Neural progenitor cell (in vitro differentiated cells): ENCODE measurements around the gene UMAD1. TPM values are rescaled to one million over a fixed set of nuclear protein-coding genes. Genes with fewer than 3 reads are reported as not detected.

Source experiments
- DNase-seq: peaks from one replicate; pipeline ENCODE4 v3.0.0-alpha.2; 2016; ENCODE audit warnings: low spot score
- H2AFZ ChIP-seq: fragments of 200-600 bp; sonication (generic); replicated peaks from 2 replicates; pipeline ENCODE4 v1.6.1; 2016; ENCODE audit warnings: antibody characterized with exemption
- H3F3A ChIP-seq: fragments of 200-600 bp; sonication (generic); 2 replicates; pipeline ENCODE4 v1.6.1; 2016; ENCODE audit warnings: antibody characterized with exemption, low read depth
- H3K27ac ChIP-seq: fragments of 200-600 bp; sonication (generic); 2 replicates; pipeline ENCODE4 v1.5.1; 2016; ENCODE audit warnings: mild to moderate bottlenecking
- H3K27me3 ChIP-seq: fragments of 200-600 bp; sonication (generic); 2 replicates; pipeline ENCODE4 v1.6.1; 2016; ENCODE audit warnings: mild to moderate bottlenecking, moderate library complexity
- H3K36me3 ChIP-seq: fragments of 200-600 bp; sonication (generic); 2 replicates; pipeline ENCODE4 v1.5.1; 2016
- H3K4me1 ChIP-seq: fragments of 200-600 bp; sonication (generic); 2 replicates; pipeline ENCODE4 v1.6.1; 2016; ENCODE audit warnings: mixed run types
- H3K4me2 ChIP-seq: fragments of 200-600 bp; sonication (generic); 2 replicates; pipeline ENCODE4 v1.6.1; 2016
- H3K4me3 ChIP-seq: fragments of 200-600 bp; sonication (generic); 2 replicates; pipeline ENCODE4 v1.5.1; 2016
- H3K79me2 ChIP-seq: fragments of 200-600 bp; sonication (generic); 2 replicates; pipeline ENCODE4 v1.6.1; 2016; ENCODE audit warnings: low read depth
- H3K9ac ChIP-seq: fragments of 200-600 bp; sonication (generic); 2 replicates; pipeline ENCODE4 v1.6.1; 2016
- H3K9me3 ChIP-seq: fragments of 200-600 bp; sonication (generic); 2 replicates; pipeline ENCODE4 v1.5.1; 2016; ENCODE audit warnings: low read depth
- H4K20me1 ChIP-seq: fragments of 200-600 bp; sonication (generic); 2 replicates; pipeline ENCODE4 v1.6.1; 2016; ENCODE audit warnings: low read depth
- H3K27ac Mint-ChIP-seq: 3 replicates; pipeline ENCODE4 v1.8.0; 2021; ENCODE audit warnings: mixed read lengths
- H3K27me3 Mint-ChIP-seq: 2 replicates; pipeline ENCODE4 v1.8.0; 2022; ENCODE audit warnings: low read depth, mild to moderate bottlenecking, inconsistent platforms, moderate library complexity, mixed read lengths; ENCODE audit not compliant: insufficient read depth
- H3K36me3 Mint-ChIP-seq: 3 replicates; pipeline ENCODE4 v1.8.0; 2021; ENCODE audit warnings: mixed read lengths
- H3K4me1 Mint-ChIP-seq: 3 replicates; pipeline ENCODE4 v1.8.0; 2021; ENCODE audit warnings: mixed read lengths
- H3K4me3 Mint-ChIP-seq: 3 replicates; pipeline ENCODE4 v1.8.0; 2021; ENCODE audit warnings: mild to moderate bottlenecking, moderate library complexity, mixed read lengths
- H3K9me3 Mint-ChIP-seq: 3 replicates; pipeline ENCODE4 v1.8.0; 2020; ENCODE audit warnings: mixed read lengths
- EZH2 ChIP-seq: fragments of 200-600 bp; sonication (generic); IDR thresholded peaks from 2 replicates; pipeline ENCODE4 v1.6.1; 2017; ENCODE audit warnings: antibody characterized with exemption, mild to moderate bottlenecking, moderate library complexity
- EZH2phosphoT487 ChIP-seq: fragments of 200-600 bp; sonication (generic); IDR thresholded peaks from 2 replicates; pipeline ENCODE4 v1.6.1; 2017; ENCODE audit warnings: antibody characterized with exemption
- total RNA-seq: library from RNA; depleted of rRNA; stranded (reverse); fragments of >200 nt; gene quantifications from 2 replicates; pipeline ENCODE4 v1.2.3, GENCODE V29; 2015; ENCODE audit warnings: low replicate concordance
- TF ChIP-seq, protein P1 (sequence below): fragments of 200-600 bp; sonication (generic); IDR thresholded peaks from 2 replicates; pipeline ENCODE4 v1.5.1; 2017; ENCODE audit warnings: antibody characterized with exemption, mild to moderate bottlenecking

The UMAD1 gene
- total RNA-seq, 1 donor from 2014 or later = 23.0 TPM

DNA sequence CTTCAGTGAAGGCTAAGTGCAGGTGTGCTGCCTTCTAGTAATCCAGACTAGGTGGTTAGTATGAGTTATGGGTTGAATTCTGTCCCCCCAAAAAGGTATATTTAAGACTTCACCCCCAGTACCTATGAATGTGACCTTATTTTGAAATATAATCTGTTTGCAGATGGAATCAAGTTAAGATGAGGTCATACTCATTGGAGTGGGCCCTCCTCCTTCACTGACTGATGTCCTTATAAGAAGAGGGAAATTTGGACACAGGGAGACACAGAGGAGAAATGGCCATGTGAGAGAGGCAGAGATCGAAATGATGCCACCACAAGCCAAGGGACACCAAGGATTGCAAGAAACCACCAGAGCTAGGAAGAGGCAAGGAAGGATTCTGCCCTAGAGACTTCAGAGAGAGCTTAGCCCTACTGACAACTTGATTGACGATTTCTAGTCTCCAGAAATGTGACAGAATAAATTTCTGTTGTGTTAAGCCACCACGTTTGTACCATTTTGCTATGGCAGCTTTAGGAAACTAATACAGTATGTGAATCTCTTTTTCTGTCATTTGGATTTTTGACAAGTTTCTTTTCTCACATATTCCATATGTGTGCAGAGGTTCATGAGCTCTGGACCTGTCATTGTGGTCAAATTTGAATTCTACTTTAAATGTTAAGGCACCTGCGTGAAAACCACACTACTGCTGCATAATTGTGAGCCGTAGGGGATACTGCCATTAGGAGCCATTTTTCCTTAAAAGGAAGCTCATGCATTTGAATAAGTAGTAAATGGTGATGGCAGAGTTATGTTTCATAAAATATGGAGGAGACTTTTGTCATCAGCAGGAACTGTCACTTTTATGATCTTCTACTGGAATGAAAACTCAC lies 80.4 kb downstream of the UMAD1 start:
- Histone ChIP-seq H3K27ac (no peak overlapping the region), H3K79me2 (no peaks in the 10 kb centered on the region), H4K20me1 (no peaks in the 10 kb centered on the region), H3K4me2 (no peak overlapping the region), H3K9me3 (no peaks in the 10 kb centered on the region), H2AFZ (no peak overlapping the region), H3K9ac (no peak overlapping the region), H3K4me3 (no peak overlapping the region), H3K27me3 (no peaks in the 10 kb centered on the region), H3K36me3 (no peaks in the 10 kb centered on the region), H3K4me1 (no peaks in the 10 kb centered on the region), H3F3A (no peaks in the 10 kb centered on the region)
- Mint-ChIP-seq H3K36me3 (peaks cover 2% of the 10 kb centered on the region), H3K27me3 (peaks cover 6% of the 10 kb centered on the region), H3K9me3 (no peaks in the 10 kb centered on the region), H3K4me3 (no peak overlapping the region), H3K27ac (no peak overlapping the region), H3K4me1 (no peaks in the 10 kb centered on the region)
- DNase-seq = no peak
- TF ChIP-seq, protein P1, sequence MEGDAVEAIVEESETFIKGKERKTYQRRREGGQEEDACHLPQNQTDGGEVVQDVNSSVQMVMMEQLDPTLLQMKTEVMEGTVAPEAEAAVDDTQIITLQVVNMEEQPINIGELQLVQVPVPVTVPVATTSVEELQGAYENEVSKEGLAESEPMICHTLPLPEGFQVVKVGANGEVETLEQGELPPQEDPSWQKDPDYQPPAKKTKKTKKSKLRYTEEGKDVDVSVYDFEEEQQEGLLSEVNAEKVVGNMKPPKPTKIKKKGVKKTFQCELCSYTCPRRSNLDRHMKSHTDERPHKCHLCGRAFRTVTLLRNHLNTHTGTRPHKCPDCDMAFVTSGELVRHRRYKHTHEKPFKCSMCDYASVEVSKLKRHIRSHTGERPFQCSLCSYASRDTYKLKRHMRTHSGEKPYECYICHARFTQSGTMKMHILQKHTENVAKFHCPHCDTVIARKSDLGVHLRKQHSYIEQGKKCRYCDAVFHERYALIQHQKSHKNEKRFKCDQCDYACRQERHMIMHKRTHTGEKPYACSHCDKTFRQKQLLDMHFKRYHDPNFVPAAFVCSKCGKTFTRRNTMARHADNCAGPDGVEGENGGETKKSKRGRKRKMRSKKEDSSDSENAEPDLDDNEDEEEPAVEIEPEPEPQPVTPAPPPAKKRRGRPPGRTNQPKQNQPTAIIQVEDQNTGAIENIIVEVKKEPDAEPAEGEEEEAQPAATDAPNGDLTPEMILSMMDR = no peak
- TF ChIP-seq EZH2phosphoT487 (no peak), EZH2 (no peak)

DNA sequence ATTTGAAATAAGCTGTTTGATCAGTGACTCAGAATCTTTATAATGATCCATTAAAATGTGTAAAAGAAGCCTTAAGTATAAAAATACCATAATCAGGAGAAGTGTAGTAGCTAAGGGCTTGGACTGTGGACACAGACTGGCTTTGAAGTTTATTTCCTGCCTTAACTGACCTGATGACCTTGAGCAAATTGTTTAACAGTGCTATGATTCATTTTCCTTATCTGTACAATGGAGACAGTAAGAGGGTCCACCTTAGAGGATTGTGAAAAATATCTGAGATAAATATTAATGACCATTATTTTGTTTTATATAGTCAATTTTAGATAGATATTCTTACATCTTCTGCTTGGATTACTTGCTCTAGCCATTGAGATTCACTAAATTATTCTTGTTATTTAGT lies 91.2 kb downstream of the UMAD1 start:
- no peak overlapping the region for H3K27ac Mint-ChIP-seq

DNA sequence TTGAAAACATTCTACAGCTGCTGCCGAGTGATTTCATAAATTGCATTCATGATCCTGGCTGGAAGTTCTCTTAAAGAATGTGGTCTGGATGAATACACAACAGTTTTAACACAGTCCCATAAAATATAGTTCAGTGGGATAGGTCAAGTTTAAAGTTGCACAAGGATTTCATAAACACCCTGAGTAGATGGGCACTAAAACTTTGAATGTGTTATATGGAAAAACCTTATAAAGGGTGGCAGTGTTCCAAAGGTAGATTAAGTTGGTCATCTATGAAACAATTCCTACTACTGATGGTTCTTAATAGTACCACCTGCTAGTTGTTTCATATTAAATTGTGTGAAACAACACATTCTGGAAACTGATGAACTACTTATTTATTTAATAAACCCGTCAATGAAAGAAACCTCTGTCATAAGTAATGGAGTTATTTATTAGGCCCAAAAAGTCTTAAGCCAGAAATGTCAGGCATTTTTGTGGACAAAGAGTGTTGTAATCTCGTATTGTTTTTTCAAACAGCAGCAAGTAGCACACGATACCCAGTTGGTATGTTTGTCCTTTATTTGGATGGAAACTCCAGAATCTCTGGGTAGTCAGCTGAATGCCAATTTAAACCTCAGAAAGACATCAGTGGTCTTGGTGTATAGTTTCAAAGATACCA lies 92.2 kb downstream of the UMAD1 start:
- no peaks in the 10 kb centered on the region for H3K27me3 ChIP-seq
- H3K9ac ChIP-seq = no peak overlapping the region
- H2AFZ ChIP-seq = no peak overlapping the region
- H3K79me2 ChIP-seq = no peaks in the 10 kb centered on the region
- H3K4me1 Mint-ChIP-seq = peaks cover 21% of the 10 kb centered on the region
- H3K4me3 ChIP-seq = no peak overlapping the region
- peaks cover 22% of the 10 kb centered on the region for H3K4me1 ChIP-seq
- H3K9me3 ChIP-seq = no peaks in the 10 kb centered on the region
- TF ChIP-seq, protein P1 = no peak
- TF ChIP-seq EZH2 (no peak), EZH2phosphoT487 (no peak)
- H3K27ac Mint-ChIP-seq = no peak overlapping the region
- peak; percentile 13 for DNase-seq
- H3K4me2 ChIP-seq = no peak overlapping the region
- no peaks in the 10 kb centered on the region for H3K36me3 ChIP-seq
- no peak overlapping the region for H3K4me3 Mint-ChIP-seq
- H3K9me3 Mint-ChIP-seq = no peaks in the 10 kb centered on the region
- H4K20me1 ChIP-seq = no peaks in the 10 kb centered on the region
- H3F3A ChIP-seq = peaks cover 20% of the 10 kb centered on the region
- H3K27ac ChIP-seq = no peak overlapping the region
- no peaks in the 10 kb centered on the region for H3K27me3 Mint-ChIP-seq
- H3K36me3 Mint-ChIP-seq = no peaks in the 10 kb centered on the region

More for the DNA sequence above, 91.2 kb downstream of the UMAD1 start:
- Histone ChIP-seq H3K27ac (no peak overlapping the region), H2AFZ (no peak overlapping the region), H3K4me3 (no peak overlapping the region), H3K36me3 (no peaks in the 10 kb centered on the region), H4K20me1 (no peaks in the 10 kb centered on the region), H3K4me1 (peaks cover 13% of the 10 kb centered on the region), H3K9ac (no peak overlapping the region), H3K9me3 (no peaks in the 10 kb centered on the region), H3K79me2 (no peaks in the 10 kb centered on the region), H3K27me3 (no peaks in the 10 kb centered on the region), H3F3A (peaks cover 12% of the 10 kb centered on the region), H3K4me2 (no peak overlapping the region)
- Mint-ChIP-seq H3K36me3 (peaks cover 2% of the 10 kb centered on the region), H3K4me1 (peaks cover 17% of the 10 kb centered on the region), H3K4me3 (no peak overlapping the region), H3K27me3 (no peaks in the 10 kb centered on the region), H3K9me3 (peaks cover 4% of the 10 kb centered on the region)
- DNase-seq = no peak
- TF ChIP-seq EZH2 = no peak
- no peak for TF ChIP-seq EZH2phosphoT487
- TF ChIP-seq, protein P1 = no peak
